SW 1271 (cell line): ENCODE results near the gene C1GALT1.
A peak's percentile ranks its signal among the peaks of the same experiment; 100 is the strongest.
"Not testable (repeated sequence)": the region's sequence is repeated elsewhere in the genome, so short reads cannot be mapped to it uniquely, and the experiment has no call there.

Source experiments
- DNase-seq, 2 experiments: peaks; one replicate each; lab custom pipeline; 2025; lab: John Stamatoyannopoulos, UW

C1GALT1 gene

DNA sequence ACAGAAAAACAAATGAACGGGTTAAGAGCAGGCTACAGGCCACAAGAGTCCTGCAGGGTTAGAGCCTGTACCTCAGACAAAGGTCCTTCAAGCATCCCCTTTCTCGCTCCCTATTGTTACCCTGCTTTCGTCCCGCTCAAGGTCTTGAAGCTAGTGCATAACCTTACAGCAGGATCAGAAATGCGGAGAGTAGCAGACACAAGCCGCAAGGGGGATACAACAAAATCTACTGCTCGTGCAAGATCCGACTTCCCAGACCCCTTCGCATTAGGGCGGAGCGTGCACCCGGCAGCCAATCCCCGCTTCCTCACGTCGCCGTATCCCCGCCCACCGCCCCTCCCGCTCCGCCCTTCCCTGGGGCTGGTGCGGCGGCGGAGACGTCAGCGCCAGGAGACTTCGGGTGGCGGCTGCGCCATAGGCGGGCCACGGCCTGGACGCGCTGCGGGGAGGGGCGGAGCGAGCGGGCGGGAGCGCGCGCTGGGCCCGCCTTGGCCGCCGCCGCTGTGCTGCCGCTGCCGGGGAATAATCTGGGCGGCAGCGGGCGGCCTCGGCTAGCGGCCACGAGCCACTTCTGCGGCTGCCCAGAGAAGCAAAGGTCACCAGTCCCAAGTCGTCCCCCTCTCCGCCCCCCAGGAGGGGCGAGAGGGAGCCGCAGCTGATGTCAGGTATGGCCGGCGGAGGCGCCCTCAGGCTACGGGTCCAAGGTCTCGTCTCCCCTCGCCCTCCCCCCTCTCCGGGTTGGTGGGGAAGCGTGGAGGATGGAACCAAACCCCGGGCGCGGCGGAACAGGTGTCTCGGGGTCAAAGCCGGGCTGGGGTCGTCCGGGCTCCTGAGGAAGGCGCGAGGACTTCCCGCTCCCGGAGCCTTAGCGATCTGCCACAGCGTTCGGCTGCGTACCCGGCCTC, at the start of gene C1GALT1:
Gene C1GALT1, plus strand, starts transcription at position 389 of the 905 bp plus-strand sequence. CDS start 51,776 bp downstream, outside the sequence.
- peak; percentile 95 to 99 for DNase-seq

DNA sequence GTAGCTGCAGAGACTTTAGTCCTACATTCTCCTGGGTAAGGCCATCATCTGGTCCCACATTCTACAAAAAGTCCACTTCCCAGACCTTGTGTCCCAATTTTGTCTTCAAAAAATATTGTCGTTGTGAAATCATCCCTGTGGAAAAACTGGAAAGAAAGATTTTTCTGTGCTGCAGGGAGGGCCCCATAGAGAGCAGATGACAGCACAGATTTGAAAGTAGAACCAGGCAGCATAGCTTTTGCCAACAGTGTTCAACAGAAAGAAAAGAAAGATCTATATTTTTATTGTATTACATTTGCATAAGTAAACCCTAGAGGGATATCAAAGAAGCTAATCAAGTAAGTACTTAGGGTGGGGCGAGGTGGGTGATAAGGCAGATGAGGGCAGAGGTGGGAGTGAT, 48.3 kb upstream of the C1GALT1 start:
- no peak for DNase-seq

DNA sequence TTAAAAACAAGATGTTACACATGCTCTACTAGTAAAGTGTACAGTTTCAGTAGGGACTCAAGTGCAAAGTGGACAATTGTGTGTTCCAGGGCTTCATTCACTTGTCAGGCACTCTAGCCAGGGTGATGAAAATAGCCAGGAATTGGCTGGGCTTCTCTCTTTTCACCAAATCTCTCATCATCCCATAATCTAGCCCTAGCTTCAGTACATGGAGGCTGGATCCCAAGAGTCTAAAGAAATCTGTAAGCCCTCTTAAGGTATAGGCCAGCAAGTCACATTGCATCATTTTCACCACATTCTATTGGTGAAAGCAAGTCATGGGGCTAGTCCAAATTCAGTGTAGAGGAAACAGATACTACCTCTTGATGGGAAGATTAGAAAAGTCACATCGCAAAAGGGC, 47.3 kb upstream of the C1GALT1 start:
- DNase-seq, result no peak

DNA sequence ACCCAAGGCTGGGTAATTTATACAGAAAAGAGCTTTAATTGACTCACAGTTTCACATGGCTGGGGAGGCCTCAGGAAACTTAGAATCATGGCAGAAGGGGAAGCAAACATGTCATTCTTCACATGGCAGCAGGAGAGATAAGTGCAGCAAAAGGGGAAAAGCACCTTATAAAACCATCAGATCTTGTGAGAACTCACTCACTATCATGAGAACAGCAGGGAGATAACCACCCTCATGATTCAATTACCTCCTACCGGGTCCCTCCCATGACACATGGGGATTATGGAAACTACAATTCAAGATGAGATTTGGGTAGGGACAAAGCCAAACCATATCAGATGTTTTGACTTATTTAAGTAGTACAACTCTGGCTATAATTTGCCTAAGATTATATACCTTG, 46.4 kb upstream of the C1GALT1 start:
- DNase-seq, result not testable (repeated sequence)

DNA sequence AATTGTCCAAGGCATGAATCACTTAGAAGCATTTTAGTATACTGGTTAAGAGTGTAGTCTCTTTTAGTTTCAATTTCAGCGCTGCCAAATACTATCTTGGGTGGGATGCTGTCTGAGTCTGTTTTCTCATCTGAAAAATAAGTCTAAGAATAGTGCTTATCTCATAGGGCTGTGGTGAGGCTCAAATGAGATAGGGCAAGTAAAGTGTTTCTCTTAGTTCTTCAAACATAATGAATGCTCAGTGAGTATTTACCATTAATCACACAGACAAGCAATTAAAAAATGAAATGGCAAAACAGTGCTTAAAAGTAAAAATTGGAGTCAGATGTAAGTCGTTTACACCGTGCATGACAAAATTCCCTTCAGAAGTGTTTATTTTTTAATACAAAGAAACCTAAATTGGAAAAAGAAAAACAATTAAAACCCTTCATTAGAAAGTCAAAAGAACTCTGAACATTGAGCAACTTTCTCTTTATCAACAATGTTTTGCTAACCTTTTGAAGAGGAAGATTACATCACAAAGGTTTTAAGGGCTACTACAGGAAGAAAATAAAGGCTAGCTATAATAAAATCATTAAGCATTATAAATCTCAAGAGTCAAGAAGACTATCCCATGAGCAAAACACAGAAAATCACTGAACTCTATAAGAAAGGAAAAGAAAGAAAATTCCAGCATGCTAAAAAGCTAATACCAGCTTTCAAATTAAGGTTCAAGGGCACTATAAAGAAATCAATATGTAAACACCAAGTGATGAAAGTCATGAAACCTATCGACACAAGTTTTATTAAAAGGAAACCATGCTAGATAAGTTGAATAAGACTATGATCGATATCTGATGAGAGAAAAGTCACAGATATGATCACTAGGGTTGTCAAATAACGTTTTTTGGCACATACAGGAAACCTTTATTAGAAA, 45.6 kb upstream of the C1GALT1 start:
- DNase-seq, result no peak

DNA sequence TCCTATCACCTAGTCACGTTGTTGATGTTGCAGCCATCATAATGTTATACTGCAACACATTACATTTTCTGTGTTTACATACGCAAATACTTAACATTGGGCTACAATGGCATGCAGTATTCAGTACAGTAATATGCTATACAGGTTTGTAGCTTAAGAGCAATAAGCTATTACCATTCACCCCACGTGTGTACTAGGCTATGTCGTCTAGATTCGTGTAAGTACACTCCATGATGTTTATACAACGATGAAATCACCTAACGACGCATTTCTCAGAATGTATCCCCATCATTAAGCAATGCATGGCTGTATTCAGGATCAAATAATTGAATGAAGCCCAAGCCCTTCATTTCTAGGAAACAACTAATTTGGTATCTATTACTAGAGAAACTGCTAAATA, 43.4 kb upstream of the C1GALT1 start:
- DNase-seq, result no peak

DNA sequence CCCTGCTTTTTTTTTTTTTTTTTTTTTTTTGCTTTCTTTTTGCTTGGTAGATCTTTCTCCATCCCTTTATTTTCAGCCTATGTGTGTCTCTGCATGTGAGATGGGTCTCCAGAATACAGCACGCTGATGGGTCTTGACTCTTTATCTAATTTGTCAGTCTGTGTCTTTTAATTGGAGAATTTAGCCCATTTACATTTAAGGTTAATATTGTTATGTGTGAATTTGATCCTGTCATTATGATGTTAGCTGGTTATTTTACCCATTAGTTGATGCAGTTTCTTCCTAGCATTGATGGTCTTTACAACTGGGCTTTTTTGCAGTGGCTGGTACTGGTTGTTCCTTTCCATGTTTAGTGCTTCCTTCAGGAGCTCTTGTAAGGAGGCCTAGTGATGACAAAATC, 38.9 kb upstream of the C1GALT1 start:
- DNase-seq, result not testable (repeated sequence)

DNA sequence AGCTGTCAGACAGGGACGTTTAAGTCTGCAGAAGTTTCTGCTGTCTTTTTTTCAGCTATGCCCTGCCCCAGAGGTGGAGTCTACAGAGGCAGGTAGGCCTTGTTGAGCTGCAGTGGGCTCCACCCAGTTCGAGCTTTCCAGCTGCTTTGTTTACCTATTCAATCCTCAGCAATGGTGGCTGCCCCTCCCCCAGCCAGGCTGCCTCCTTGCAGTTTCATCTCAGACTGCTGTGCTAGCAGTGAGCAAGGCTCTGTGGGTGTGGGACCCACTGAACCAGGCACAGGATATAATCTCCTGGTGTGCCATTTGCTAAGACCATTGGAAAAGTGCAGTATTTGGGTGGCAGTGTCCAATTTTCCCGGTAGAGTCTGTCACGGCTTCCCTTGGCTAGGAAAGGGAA, 37.2 kb upstream of the C1GALT1 start:
- not testable (repeated sequence) for DNase-seq

DNA sequence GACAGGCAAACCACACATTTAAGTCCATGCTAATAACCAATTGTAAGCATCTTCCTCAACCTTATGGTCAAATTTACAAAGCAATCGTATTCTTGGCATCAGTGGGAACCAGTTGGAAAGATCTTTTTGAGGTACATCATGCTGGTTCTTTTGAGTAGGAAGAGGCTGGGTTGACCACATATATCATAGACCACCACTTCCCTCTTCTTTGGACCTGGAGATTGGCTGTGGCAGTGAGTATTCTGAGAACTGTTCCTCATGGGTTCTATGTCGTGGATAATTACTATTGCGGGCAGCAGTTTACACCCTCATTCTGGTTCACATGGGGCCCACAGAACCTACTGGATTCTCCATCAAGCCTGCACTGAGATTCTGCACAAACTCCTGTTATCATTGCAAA, 35.5 kb upstream of the C1GALT1 start:
- no peak for DNase-seq

DNA sequence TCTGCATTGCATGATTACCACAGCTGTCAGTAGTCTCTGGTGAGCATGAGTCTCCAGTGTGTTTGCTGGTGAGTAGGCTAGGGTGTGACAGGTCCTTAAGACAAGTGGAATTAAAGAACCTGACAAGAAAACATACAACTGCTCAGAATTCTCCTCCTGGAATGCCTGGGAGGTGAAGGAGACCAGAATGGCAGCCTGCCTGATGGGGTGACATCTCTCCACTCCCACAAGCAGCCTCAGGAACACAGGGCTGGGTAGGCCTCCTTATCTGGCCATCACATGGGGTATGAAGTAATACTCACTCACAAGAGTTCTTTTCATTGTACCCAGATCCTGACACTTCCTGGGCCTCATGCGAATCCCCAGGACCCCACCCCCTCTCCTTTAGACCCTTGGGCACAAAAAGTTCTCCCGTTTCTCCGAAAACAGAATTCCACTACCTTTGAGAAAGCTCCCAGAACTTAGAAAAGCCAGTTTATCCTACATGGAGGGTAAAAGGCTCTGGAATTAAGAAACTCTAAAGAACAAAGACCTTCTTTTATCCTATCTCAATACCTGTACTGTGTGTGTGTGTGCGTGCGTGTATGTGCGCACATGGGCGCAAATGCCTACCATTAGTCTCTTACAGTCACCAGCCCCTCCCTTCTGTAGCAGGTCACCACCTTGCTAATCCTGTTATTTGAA, 33.4 kb upstream of the C1GALT1 start:
- no peak for DNase-seq

DNA sequence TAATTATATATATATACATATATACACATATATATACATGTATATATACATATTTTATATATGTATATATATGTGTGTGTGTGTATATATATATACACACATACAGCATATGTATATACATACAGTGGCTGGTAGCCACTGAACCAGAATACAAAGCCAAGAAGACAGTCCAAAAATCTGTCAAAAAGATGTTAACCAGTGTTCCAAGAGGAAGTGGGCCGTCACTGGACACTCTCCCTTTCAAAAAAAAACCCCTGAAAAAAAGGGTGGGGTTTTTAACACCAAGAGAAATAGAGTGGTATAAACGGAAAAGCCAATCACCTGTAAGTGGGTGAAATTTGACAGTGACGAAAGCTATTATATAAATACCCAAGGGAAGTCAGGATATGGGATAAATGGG, 31.1 kb upstream of the C1GALT1 start:
- DNase-seq, result no peak

DNA sequence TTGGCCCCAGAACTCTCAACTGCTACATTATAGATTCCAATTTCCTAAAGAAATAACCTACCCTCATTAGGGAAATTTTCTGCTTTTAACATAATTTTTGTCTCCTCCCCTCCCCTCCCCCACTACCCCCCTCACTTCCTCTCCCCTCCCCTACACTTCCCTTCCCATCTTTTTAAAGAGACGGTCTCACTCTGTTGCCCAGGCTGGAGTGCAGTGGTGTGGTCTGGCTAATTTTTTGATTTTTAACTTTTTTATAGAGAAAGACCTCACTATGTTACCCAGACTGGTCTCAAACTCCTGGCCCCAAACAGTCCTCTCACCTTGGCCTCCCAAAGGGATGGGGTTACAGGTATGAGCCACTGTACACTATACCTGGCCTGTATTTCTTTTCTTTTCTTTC, 30.5 kb upstream of the C1GALT1 start:
- DNase-seq, result no peak

DNA sequence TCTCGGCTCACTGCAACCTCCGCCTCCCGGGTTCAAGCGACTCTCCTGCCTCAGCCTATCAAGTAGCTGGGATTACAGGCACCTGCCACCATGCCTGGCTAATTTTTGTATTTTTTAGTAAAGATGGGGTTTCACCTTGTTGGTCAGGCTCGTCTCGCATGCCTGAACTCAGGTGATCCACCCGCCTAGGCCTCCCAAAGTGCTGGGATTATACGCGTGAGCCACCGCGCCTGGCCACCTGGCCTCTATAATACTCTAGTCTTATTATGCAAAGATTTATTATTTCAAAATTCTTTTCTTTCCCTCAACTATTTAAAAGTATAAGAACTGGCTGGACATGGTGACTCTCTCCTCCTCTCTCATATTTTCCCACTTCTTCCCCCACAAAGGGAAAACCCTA, 30.0 kb upstream of the C1GALT1 start:
- no peak for DNase-seq

DNA sequence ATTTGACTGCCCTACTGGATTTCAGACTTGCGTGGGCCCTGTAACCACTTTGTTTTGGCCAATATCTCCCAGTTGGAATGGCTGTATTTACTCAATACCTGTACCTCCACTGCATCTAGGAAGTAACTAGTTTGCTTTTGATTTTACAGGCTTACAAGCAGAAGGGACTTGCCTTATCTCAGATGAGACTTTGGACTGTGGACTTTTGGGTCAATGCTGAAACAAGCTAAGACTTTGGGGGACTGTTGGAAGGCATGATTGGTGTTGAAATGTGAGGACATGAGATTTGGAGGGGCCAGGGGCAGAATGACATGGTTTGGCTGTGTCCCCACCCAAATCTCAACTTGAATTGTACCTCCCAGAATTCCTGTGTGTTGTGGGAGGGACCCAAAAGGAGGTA, 28.0 kb upstream of the C1GALT1 start:
- not testable (repeated sequence) for DNase-seq

DNA sequence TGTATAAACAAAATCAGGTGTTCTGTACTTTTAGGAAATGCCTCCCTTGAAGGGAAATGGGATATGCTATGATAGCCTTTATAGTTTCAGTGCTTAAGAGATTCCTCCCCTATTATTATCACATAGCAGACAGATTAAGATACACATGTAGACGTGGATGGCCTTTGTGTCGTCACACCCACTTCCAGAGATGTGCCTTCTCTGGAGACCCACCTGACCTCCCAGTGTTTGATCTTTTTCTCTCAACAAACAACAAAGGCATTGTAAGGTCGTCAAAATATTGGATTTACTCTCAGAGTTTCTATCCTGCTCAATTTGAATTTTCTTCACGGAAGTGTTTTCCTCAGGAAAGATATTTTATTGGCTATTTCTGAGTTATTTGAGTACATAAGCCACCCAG, 25.7 kb upstream of the C1GALT1 start:
- DNase-seq, result no peak

DNA sequence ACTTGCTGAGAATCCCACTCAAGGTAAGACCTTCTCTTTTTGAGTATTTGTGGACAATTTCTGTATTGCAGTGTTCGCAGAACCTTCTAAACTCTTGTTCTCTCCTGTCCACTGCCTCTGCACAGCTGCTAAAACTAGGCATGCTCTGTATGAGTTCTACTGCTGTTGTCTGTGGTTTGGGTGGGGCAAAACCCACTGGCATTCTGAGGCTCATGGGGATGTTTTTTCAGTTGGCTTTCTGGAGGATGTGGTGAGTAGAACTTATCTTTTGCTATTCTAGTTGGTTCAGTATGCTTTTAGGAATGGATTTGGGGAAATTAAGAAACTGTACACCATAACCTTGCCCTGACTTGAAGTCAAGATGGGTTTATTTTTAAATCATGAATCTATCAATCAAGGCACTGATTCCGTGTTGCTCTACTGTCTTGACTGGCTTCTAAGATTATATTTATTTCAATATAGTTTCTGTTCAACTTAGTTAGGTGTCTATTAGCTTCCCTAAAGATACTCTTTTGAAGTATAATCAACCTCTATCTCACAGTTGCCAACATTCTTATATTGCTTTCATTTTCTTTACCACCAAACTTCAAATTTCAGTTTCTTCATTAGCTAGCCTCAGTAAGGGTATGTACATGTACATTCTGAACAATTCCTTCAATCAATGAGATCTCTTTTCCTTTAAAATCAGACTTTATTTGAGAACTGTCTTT, 25.0 kb upstream of the C1GALT1 start:
- DNase-seq, result peak in 1 of 2 experiments; percentile 28

DNA sequence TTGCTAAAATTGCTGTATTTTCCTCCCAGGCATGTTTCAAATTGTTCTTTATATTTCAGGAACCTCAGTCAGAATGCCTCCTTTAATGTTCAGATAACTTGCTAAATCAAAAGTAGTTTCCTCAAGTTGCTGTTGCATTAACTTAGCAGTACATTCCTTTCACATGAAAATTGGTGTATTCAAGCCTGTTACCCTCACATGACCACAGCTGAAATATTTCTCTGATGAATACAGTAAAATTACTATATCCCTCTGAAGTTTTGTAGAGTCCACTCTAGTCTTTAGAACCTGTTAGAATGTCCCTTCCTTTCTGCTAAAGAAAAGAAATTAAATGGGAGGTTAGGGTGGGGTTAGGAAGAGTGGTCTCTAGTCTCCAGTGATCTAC, 24.5 kb upstream of the C1GALT1 start:
- no peak for DNase-seq

DNA sequence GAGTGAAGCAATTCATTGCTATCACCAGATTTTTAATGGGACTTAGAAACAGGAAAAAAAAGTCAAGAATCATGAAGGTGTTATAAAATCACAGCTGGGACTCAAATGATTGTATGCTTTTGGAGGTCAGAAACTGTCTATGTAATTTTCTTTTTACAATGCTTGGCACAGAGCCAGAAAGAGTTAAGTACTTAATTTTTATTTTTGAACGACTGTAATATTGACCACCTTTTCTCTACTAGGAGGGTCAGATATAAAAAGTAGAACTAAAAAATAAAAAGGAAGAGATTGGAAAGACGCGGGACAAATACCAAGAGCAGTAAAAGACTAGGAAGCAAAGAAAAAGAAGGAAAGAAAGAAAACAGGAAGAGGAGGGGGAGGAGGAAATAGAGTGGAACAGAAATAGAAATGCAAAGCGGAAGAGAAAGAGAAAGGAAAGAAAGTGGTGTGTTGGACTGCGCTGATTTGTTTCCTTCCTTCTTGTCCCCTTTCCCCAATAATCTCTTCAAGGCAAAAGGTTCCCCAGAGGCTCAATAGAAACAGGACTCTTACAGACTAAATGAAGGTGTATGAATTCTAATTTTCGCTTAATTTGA, 23.2 kb upstream of the C1GALT1 start:
- DNase-seq, result no peak

DNA sequence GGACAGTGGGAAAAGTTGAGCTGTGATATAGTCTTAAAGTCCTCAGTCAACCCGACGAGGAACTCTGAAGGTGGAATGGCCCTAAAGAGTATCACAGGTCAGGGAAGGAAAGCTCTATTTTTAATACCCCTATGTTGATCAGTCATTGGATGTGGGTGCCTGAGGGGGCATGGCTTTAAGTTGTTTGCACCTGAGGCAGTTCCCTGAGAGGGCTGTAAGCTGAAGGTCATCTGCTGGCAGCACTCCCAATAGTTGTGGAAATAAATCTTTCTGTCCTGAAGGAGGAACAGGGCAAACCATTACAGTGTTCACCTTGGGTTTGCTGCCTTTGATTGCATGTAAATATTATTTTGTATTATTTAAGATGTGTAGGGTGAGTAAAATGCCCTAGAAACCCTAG, 17.8 kb upstream of the C1GALT1 start:
- DNase-seq, result no peak

DNA sequence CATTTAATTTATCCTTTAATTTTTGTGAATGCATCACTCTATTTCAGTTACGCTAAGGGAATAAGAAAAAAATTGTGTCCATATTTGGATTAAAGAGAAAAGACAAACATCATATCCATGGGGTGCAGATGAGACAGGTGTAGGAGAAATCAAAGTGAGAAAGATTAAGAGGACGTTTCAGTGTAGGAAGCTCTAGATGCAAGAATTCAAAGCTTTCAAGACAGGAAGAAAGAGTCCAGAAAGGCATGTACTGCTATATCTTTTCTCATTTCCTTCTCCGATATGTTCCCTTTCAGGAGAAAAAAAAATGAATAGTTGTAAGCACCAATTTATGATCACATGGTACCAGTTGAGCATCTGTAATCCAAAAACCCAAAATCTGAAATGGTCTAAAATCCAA, 17.0 kb upstream of the C1GALT1 start:
- DNase-seq, result no peak

DNA sequence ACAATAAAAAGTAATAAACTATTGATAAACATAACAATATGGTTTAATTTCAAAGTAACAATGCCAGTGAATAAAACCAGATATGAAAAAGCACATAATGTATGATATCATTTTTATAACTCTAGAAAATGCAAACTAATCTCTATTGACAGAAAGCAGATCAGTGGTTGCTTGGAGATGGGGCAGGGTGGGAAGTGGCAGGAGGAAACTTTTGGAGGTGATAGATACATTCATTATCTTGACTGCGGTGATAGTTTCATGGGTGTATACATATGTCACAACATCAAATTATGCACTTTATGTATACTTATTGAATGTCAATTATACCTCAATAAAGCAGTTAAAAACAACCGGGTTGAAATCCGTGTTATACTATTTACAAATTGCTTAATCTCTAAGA, 16.0 kb upstream of the C1GALT1 start:
- DNase-seq, result no peak
